Astrocyte (in vitro differentiated cells and primary cell): ENCODE data around the gene CDK14.

Source experiments
- CTCF ChIP-seq: IDR thresholded peaks from 2 replicates; pipeline ENCODE4 v1.5.1; 2011; ENCODE audit warnings: low read depth, mild to moderate bottlenecking, inconsistent platforms, low read length, moderate library complexity; ENCODE audit not compliant: insufficient read depth
- EZH2 ChIP-seq: IDR thresholded peaks from 2 replicates; pipeline ENCODE4 v1.6.1; 2012; ENCODE audit warnings: mild to moderate bottlenecking, low read length, inconsistent platforms; ENCODE audit not compliant: insufficient read depth

DNA sequence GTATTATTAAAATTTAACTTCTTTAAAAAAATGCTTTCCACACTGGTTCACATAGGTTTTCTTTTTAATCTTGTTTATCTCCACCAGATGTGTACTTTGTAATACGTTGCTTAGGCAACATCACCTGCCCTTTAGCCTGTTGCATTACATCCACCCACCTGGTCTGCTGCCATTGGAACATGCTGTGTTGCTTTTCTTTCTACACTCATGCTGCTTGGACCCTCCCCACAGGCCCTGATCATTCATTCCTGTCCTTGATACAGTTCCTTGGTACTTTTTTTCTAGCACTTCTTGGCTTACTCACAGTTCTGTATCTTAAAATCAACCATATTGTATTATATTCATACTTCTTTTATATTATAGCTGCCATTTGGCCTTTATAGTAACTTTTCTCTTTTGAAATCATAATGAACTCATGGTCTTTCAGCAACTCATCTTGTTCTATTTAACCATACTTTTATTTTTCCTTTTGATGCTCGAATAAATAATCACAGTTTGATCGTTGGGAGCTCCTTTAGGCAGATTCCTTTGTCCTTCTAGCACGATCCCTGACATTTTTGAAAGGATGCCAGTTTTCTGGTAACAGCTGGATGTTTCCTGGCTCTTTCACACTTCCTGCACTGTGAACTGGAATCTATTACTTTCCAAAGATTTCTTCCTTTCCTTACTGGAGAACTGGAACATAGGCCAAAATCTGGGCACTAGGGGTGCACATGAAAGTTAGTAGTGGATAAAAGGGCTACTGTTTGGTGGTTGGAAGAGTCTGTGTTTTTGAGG lies 125.1 kb downstream of the CDK14 start:
- TF ChIP-seq CTCF = no peak
- TF ChIP-seq EZH2 = no peak
